HG03469 (cell line): ENCODE data around the gene SLC38A8.

Source experiments
- ATAC-seq: cut with Tn5 transposase; IDR thresholded peaks from one replicate; pipeline ENCODE4 v1.9.1; 2021; ENCODE audit warnings: mild to moderate bottlenecking, moderate library complexity, moderate number of reproducible peaks; ENCODE audit not compliant: unreplicated experiment

Gene SLC38A8

GRCh38 chr16:84049403-84050060 lies 6.9 kb upstream of the SLC38A8 start:
- no peak for ATAC-seq

- no peak for ATAC-seq
These were observed 6.3 kb upstream of the SLC38A8 start for GRCh38 chr16:84048871-84049270.

GRCh38 chr16:84048270-84048669 lies 5.7 kb upstream of the SLC38A8 start:
- no peak for ATAC-seq

GRCh38 chr16:84047626-84048025 lies 5.0 kb upstream of the SLC38A8 start:
- ATAC-seq, result no peak

- ATAC-seq, result no peak
These were observed 4.6 kb upstream of the SLC38A8 start for GRCh38 chr16:84047206-84047605.

- ATAC-seq, result no peak
These were observed 3.3 kb upstream of the SLC38A8 start for GRCh38 chr16:84045818-84046470.

DNA sequence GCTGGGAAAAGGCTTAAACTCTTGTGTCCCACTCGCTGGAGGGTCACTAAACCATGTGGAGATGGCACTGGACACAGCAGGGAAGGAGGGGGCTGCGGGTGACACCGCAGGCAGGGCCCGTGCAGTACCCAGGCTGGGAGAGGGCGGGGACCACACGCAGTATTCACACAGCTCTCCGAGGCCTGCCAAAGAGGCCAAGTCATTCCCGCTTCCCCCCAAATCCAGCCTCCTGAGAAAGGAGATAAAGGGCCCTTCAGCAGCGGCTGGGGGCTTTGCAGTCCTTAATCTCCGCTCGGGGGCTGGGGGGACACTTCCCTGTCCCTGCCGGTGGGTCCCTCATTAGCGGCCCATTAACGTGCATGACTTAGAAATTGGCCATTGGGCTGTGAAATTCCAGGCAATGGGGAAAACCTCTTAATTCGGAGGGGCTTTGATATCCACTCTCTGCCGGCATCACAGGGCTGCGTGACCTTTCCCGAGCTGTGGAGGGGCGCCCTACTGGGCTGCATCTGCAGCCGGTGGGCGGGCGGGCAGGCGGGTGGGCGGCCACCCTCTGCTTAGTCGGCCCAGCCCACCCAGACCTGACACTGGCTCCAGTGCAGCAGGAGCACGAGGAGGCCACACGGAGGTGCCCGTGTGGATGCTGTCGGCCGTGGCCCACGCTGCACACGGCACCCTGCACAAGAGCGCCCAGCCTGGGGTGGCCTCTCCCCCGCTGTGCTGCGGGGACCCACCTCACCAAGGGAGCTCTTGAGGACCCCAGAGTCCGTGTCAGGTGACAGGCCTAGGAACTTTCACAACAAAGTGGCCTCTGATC lies 2.6 kb upstream of the SLC38A8 start:
- no peak for ATAC-seq

- ATAC-seq, result no peak
These were observed 1.5 kb upstream of the SLC38A8 start for GRCh38 chr16:84044118-84044488.

DNA sequence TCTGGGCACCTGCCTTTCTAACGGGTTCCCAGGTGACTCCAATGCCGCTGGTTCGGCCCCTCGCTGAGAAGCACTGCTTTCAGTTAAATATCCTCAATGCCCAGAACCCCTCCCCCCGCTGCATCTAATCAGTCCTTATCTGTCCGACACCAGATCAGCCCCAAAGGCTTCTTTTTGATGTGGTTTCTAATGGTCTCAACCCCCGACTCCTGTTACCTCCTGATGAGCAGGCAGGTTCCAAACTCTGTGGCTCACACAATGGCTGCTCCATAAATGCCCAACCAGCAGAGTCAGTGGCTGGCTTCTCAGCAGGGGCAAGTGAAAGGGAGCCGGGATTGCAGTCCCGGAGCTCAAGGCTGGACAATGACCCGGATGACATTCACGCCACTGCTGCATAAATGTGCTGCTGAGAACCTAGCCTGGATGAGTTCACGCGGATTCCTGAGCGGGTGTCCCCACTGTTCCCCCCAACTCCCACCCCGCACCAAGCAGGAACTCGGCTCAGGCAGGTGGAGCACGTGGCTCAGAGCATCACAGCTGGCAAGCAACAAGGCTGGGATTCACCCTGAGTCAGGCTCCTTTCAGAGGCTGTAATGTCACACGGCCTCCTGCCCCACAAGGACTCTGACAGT lies 1.0 kb upstream of the SLC38A8 start:
- ATAC-seq, result no peak

GRCh38 chr16:84042879-84043485 lies 387 bp upstream of the SLC38A8 start:
- ATAC-seq, result no peak

DNA sequence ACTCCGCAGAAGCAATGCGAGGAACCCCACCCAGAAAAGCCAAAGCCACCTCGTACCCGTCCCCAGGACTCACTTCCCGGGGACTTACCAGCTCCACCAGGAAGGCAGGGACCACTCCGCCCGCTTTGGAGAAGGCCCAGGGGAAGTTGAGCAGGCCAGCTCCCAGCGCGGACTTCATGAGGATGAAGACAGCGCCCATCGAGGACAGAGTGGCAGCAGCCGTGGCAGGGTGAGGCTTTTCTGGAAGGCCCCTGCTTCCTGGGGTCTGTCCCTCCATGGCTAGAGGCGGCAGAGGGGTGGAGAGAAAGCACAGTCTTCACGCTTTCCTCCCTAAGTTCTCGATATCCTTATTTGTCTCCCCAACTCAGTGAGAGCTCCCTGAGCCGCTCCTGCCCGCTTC lies 714 bp downstream of the SLC38A8 start:
- ATAC-seq, result no peak

- ATAC-seq, result no peak
These were observed 1.5 kb downstream of the SLC38A8 start for GRCh38 chr16:84040823-84041820.

GRCh38 chr16:84040226-84040822 lies 2.3 kb downstream of the SLC38A8 start:
- ATAC-seq, result no peak

GRCh38 chr16:84039696-84040095 lies 2.9 kb downstream of the SLC38A8 start:
- ATAC-seq, result no peak

GRCh38 chr16:84038469-84038868 lies 4.1 kb downstream of the SLC38A8 start:
- no peak for ATAC-seq

DNA sequence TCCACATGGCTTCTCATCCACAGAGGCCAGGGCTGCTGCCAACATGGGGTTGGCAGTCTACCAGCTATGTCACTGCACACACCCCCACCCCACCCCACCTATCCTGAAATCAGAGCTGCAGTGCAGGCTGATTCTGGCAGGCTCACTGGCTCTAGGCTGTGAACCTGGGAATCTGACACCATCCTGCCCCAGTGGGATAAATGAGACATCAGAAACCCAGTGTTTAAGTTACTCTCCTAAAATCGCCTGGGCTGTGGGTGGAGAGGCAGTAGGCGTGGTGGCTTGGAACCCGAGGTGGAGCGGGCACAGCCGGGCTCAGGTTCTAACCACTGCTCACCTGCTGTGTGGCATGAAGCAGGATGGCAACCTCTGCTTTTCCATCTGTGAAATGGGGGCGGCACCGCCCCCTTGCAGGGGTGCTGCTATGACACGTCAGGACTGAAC lies 5.6 kb downstream of the SLC38A8 start:
- ATAC-seq, result no peak

GRCh38 chr16:84036131-84036530 lies 6.5 kb downstream of the SLC38A8 start:
- ATAC-seq, result no peak

DNA sequence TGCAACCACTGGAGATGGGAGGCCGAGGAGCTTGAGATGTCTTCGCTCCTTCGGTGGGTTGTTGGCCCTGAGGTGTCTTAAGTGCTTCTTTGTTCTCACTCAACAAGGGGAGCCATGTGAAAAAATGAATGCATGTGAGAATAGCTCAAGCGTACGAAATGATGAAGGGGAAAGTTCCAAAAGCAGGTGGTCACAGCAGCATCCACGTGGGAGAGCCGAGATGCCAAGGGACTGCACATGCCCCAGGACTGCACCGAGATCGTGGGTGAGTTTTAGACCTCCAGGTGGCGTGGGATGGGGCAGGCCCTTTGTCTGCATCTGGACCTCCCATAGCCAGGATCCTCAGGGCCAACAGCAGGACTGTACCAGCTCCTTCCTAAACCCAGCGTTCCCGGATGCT lies 8.1 kb downstream of the SLC38A8 start:
- no peak for ATAC-seq
